ENCODE results near the gene PHAX. TPM values are rescaled to one million over a fixed set of nuclear protein-coding genes. Genes with fewer than 3 reads are reported as not detected.
"Not testable (repeated sequence)": the region's sequence is repeated elsewhere in the genome, so short reads cannot be mapped to it uniquely, and the experiment has no call there.

Gene PHAX
- polyA plus RNA-seq, 3 donors = 4.8 to 37.6 (median 19.3) TPM

GRCh38 chr5:126555101-126555500 lies 45.6 kb upstream of the PHAX start:
- H3K27ac ChIP-seq (ENCODE audit: low read depth in 1 of 2, low read length in 2 of 2); H2AFZ ChIP-seq (ENCODE audit: insufficient read depth, low read depth, low read length, poor library complexity, severe bottlenecking); H3K4me3 ChIP-seq (replicated peaks in 1 of 3; ENCODE audit: low read depth in 2 of 3, low read length in 3 of 3); H3K9me3 Mint-ChIP-seq; DNase-seq; H3K27me3 ChIP-seq (ENCODE audit: control insufficient read depth in 2 of 2, insufficient read depth in 2 of 2, low read length in 2 of 2); H3K36me3 ChIP-seq (replicated peaks in 1 of 2; ENCODE audit: control insufficient read depth in 1 of 2, insufficient read depth in 2 of 2, low read length in 2 of 2); H3K79me2 ChIP-seq (ENCODE audit: insufficient read depth, low read length); H3K4me3 Mint-ChIP-seq; H3K27ac Mint-ChIP-seq; H3K36me3 Mint-ChIP-seq; H3K4me1 Mint-ChIP-seq; intact Hi-C loops (cut with micrococcal nuclease); H4K20me1 ChIP-seq (ENCODE audit: insufficient read depth, low read length); H3K27me3 Mint-ChIP-seq (ENCODE audit: low read depth in 3 of 3); H3K4me2 ChIP-seq (replicated peaks; ENCODE audit: extremely low read depth, low read length, poor library complexity, severe bottlenecking); H3K4me1 ChIP-seq (ENCODE audit: control insufficient read depth in 1 of 2, insufficient read depth in 2 of 2, low read length in 2 of 2); H3K9ac ChIP-seq (ENCODE audit: insufficient read depth, low read length, poor library complexity, severe bottlenecking); H3K9me3 ChIP-seq (replicated peaks in 1 of 2; ENCODE audit: control insufficient read depth in 1 of 2, insufficient read depth in 1 of 2, low read length in 2 of 2): not testable (repeated sequence)
- 93% methylated on average over 9 of the region's 9 CpGs for WGBS (ENCODE audit: insufficient coverage)

- Mint-ChIP-seq H3K4me3 (no peak overlapping the region), H3K4me1 (no peaks in the 10 kb centered on the region)
- WGBS (ENCODE audit: insufficient coverage) = no CpG with 5 or more reads among the region's 1 CpG
Measured at GRCh38 chr5:126561908-126562307, 38.8 kb upstream of the PHAX start.

More at GRCh38 chr5:126561908-126562307, 38.8 kb upstream of the PHAX start:
- no peak for TF ChIP-seq CTCF (IDR thresholded peaks at IDR 0.05)
- H3K4me3 ChIP-seq (replicated peaks in 1 of 3; ENCODE audit: low read depth in 2 of 3, low read length in 3 of 3) = no peak overlapping the region
- intact Hi-C loops (cut with micrococcal nuclease) = no loop called here
- no peak for DNase-seq
- H3K4me2 ChIP-seq (replicated peaks; ENCODE audit: extremely low read depth, low read length, poor library complexity, severe bottlenecking) = no peak overlapping the region
- H3K79me2 ChIP-seq (ENCODE audit: insufficient read depth, low read length) = no peaks in the 10 kb centered on the region
- H2AFZ ChIP-seq (ENCODE audit: insufficient read depth, low read depth, low read length, poor library complexity, severe bottlenecking) = no peak overlapping the region
- no peak overlapping the region for H3K27ac Mint-ChIP-seq
- no peaks in the 10 kb centered on the region for H3K4me1 ChIP-seq (ENCODE audit: control insufficient read depth in 1 of 2, insufficient read depth in 2 of 2, low read length in 2 of 2)
- H3K27me3 Mint-ChIP-seq (ENCODE audit: low read depth in 3 of 3) = no peaks in the 10 kb centered on the region
- H3K36me3 Mint-ChIP-seq = no peaks in the 10 kb centered on the region
- no peaks in the 10 kb centered on the region for H3K36me3 ChIP-seq (replicated peaks in 1 of 2; ENCODE audit: control insufficient read depth in 1 of 2, insufficient read depth in 2 of 2, low read length in 2 of 2)
- no peak overlapping the region for H3K27ac ChIP-seq (ENCODE audit: low read depth in 1 of 2, low read length in 2 of 2)
- no peaks in the 10 kb centered on the region for H3K9me3 ChIP-seq (replicated peaks in 1 of 2; ENCODE audit: control insufficient read depth in 1 of 2, insufficient read depth in 1 of 2, low read length in 2 of 2)
- no peak overlapping the region for H3K9ac ChIP-seq (ENCODE audit: insufficient read depth, low read length, poor library complexity, severe bottlenecking)
- no peaks in the 10 kb centered on the region for H3K9me3 Mint-ChIP-seq
- H3K27me3 ChIP-seq (ENCODE audit: control insufficient read depth in 2 of 2, insufficient read depth in 2 of 2, low read length in 2 of 2) = no peaks in the 10 kb centered on the region
- H4K20me1 ChIP-seq (ENCODE audit: insufficient read depth, low read length) = no peaks in the 10 kb centered on the region
